T-helper 1 cell treated with Interleukin-12 subunit alpha and Interleukin-12 subunit beta and Interleukin-4 antibody, amounts not matched to agents 30 μg/mL and 1 μg/mL, for 36 hours (primary cell): ENCODE measurements around the gene CRELD2.
A peak's percentile ranks its signal among the peaks of the same experiment; 100 is the strongest.
"Not testable (repeated sequence)": the region's sequence is repeated elsewhere in the genome, so short reads cannot be mapped to it uniquely, and the experiment has no call there.

Source experiments
- H3K27ac Mint-ChIP-seq: one replicate; pipeline ENCODE4 v1.8.0; 2021; ENCODE audit warnings: mild to moderate bottlenecking, mixed read lengths
- H3K27me3 Mint-ChIP-seq: one replicate; pipeline ENCODE4 v1.8.0; 2021; ENCODE audit warnings: low read depth, mixed read lengths
- H3K36me3 Mint-ChIP-seq: one replicate; pipeline ENCODE4 v1.8.0; 2021; ENCODE audit warnings: low read depth, mixed read lengths
- H3K4me1 Mint-ChIP-seq: one replicate; pipeline ENCODE4 v1.8.0; 2021; ENCODE audit warnings: low read depth, mixed read lengths
- H3K4me3 Mint-ChIP-seq: one replicate; pipeline ENCODE4 v1.8.0; 2021; ENCODE audit warnings: mild to moderate bottlenecking, moderate library complexity, mixed read lengths
- H3K9me3 Mint-ChIP-seq: one replicate; pipeline ENCODE4 v1.8.0; 2021; ENCODE audit warnings: mixed read lengths

The CRELD2 gene

GRCh38 chr22:49938565-49939136 is 20.2 kb downstream of the CRELD2 start:
- H3K36me3 Mint-ChIP-seq: peaks cover 3% of the 10 kb centered on the region
- H3K4me1 Mint-ChIP-seq: peaks cover 15% of the 10 kb centered on the region
- H3K27me3 Mint-ChIP-seq: no peaks in the 10 kb centered on the region
- H3K9me3 Mint-ChIP-seq: no peaks in the 10 kb centered on the region
- no peak overlapping the region for H3K4me3 Mint-ChIP-seq
- H3K27ac Mint-ChIP-seq: no peak overlapping the region

GRCh38 chr22:49941507-49942316 is 23.3 kb downstream of the CRELD2 start:
- Mint-ChIP-seq H3K36me3 (peaks cover 3% of the 10 kb centered on the region), H3K4me3 (no peak overlapping the region), H3K9me3 (no peaks in the 10 kb centered on the region), H3K27me3 (no peaks in the 10 kb centered on the region), H3K27ac (no peak overlapping the region), H3K4me1 (peaks cover 14% of the 10 kb centered on the region)

- no peak overlapping the region for H3K4me3 Mint-ChIP-seq
- no peaks in the 10 kb centered on the region for H3K27me3 Mint-ChIP-seq
- no peak overlapping the region for H3K27ac Mint-ChIP-seq
- peaks cover 12% of the 10 kb centered on the region for H3K4me1 Mint-ChIP-seq
- peaks cover 3% of the 10 kb centered on the region for H3K36me3 Mint-ChIP-seq
- H3K9me3 Mint-ChIP-seq: no peaks in the 10 kb centered on the region
These were observed 24.4 kb downstream of the CRELD2 start for GRCh38 chr22:49942565-49943404.

GRCh38 chr22:49943405-49943765 is 25.0 kb downstream of the CRELD2 start:
- Mint-ChIP-seq H3K4me3 (no peak overlapping the region), H3K27ac (no peak overlapping the region), H3K27me3 (no peaks in the 10 kb centered on the region), H3K36me3 (peaks cover 3% of the 10 kb centered on the region), H3K9me3 (no peaks in the 10 kb centered on the region), H3K4me1 (peaks cover 12% of the 10 kb centered on the region)

GRCh38 chr22:49943771-49944398 is 25.5 kb downstream of the CRELD2 start:
- no peak overlapping the region for H3K4me3 Mint-ChIP-seq
- H3K9me3 Mint-ChIP-seq: no peaks in the 10 kb centered on the region
- H3K27ac Mint-ChIP-seq: no peak overlapping the region
- peaks cover 12% of the 10 kb centered on the region for H3K4me1 Mint-ChIP-seq
- H3K36me3 Mint-ChIP-seq: peaks cover 3% of the 10 kb centered on the region
- H3K27me3 Mint-ChIP-seq: no peaks in the 10 kb centered on the region

GRCh38 chr22:49944399-49944891 is 26.0 kb downstream of the CRELD2 start:
- Mint-ChIP-seq H3K36me3 (peaks cover 3% of the 10 kb centered on the region), H3K4me1 (peaks cover 12% of the 10 kb centered on the region), H3K4me3 (no peak overlapping the region), H3K9me3 (no peaks in the 10 kb centered on the region), H3K27ac (no peak overlapping the region), H3K27me3 (no peaks in the 10 kb centered on the region)

- not testable (repeated sequence) for H3K4me3 Mint-ChIP-seq, H3K9me3 Mint-ChIP-seq, H3K36me3 Mint-ChIP-seq, H3K27me3 Mint-ChIP-seq
- peaks cover 12% of the 10 kb centered on the region for H3K4me1 Mint-ChIP-seq
- H3K27ac Mint-ChIP-seq: peak overlapping the region; percentile 91
These were observed 26.8 kb downstream of the CRELD2 start for GRCh38 chr22:49945042-49945794.

GRCh38 chr22:49946612-49947295 is 28.3 kb downstream of the CRELD2 start:
- no peaks in the 10 kb centered on the region for H3K36me3 Mint-ChIP-seq
- H3K4me3 Mint-ChIP-seq: no peak overlapping the region
- peaks cover 6% of the 10 kb centered on the region for H3K4me1 Mint-ChIP-seq
- H3K9me3 Mint-ChIP-seq: no peaks in the 10 kb centered on the region
- no peaks in the 10 kb centered on the region for H3K27me3 Mint-ChIP-seq
- H3K27ac Mint-ChIP-seq: no peak overlapping the region

- H3K27me3 Mint-ChIP-seq: no peaks in the 10 kb centered on the region
- H3K36me3 Mint-ChIP-seq: no peaks in the 10 kb centered on the region
- no peak overlapping the region for H3K27ac Mint-ChIP-seq
- no peaks in the 10 kb centered on the region for H3K9me3 Mint-ChIP-seq
- H3K4me1 Mint-ChIP-seq: peaks cover 6% of the 10 kb centered on the region
- no peak overlapping the region for H3K4me3 Mint-ChIP-seq
These were observed 28.8 kb downstream of the CRELD2 start for GRCh38 chr22:49947296-49947622.

GRCh38 chr22:49948116-49948957 is 29.9 kb downstream of the CRELD2 start:
- no peak overlapping the region for H3K27ac Mint-ChIP-seq
- H3K27me3 Mint-ChIP-seq: no peaks in the 10 kb centered on the region
- no peaks in the 10 kb centered on the region for H3K9me3 Mint-ChIP-seq
- H3K4me1 Mint-ChIP-seq: peaks cover 6% of the 10 kb centered on the region
- no peak overlapping the region for H3K4me3 Mint-ChIP-seq
- H3K36me3 Mint-ChIP-seq: no peaks in the 10 kb centered on the region

GRCh38 chr22:49948958-49949913 is 30.8 kb downstream of the CRELD2 start:
- Mint-ChIP-seq H3K27ac (no peak overlapping the region), H3K4me1 (peaks cover 6% of the 10 kb centered on the region), H3K4me3 (no peak overlapping the region), H3K9me3 (no peaks in the 10 kb centered on the region), H3K36me3 (no peaks in the 10 kb centered on the region), H3K27me3 (no peaks in the 10 kb centered on the region)

GRCh38 chr22:49949914-49950292 is 31.5 kb downstream of the CRELD2 start:
- Mint-ChIP-seq H3K27me3 (no peaks in the 10 kb centered on the region), H3K4me3 (no peak overlapping the region), H3K9me3 (no peaks in the 10 kb centered on the region), H3K4me1 (peaks cover 6% of the 10 kb centered on the region), H3K27ac (no peak overlapping the region), H3K36me3 (no peaks in the 10 kb centered on the region)
